NCI-H1092 (cell line): ENCODE results near the gene ZNF579.
A peak's percentile ranks its signal among the peaks of the same experiment; 100 is the strongest.
"Not testable (repeated sequence)": the region's sequence is repeated elsewhere in the genome, so short reads cannot be mapped to it uniquely, and the experiment has no call there.

Experiments used
- DNase-seq: peaks from one replicate; lab custom pipeline; 2025; lab: John Stamatoyannopoulos, UW

ZNF579 gene

DNA sequence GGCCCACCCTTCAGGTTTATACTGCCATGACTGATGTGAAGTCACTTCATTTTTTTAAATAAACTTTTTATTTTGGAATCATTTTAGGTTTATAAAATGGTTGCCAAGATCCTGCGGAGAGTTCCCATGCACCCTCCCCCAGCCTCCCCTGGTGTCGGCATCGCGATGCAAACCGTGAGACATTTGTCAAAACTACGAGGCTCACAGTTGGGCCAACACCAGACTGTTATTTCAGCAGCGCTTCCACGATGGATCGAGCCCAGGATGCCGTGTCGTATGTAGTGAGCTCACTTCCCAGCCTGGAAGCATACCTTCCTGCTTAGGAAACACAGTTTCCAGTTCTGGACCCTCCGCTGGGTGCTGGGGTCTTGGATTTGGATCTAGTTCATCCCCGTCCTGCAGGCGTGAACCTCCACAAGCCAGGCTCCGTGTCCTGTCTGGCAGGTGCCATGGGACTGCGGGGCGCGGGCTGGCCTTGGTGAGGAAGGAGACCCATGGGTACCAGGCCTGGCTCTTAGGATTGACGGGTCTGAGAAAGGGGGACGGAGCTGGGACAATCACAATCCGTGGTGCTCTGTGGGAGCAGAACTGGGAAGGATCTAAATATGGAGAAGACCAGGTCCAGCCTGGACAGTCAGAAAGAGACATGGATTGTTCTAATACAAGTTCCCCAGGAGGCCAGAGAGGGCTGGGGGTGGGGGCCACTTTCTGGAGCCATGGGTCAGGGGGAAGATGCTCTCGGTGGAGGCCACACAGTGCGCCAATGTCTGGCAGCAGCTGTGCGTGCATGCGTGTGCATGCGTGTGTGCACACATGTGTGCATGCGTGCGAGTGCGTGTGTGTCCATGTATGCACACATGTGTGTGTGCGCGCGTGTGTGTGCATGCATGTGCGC is 41.3 kb downstream of the ZNF579 start:
- DNase-seq, result no peak

DNA sequence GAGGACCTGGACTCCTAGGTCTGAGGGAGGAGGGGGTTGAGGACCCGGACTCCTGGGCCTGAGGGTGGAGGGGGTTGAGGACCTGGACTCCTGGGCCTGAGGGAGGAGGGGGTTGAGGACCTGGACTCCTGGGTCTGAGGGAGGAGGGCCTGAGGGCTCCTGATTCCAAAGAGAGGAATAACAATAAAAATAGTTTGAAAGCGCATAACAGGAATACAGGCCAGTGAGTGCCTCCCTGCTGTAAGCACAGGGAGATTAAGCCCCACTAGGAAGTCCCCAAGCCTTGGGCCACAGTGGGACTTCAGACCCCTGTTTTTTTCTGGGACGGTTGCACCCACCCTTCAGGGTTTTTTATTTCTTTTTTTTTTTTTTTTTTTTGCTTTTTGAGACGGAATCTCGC is 42.5 kb downstream of the ZNF579 start:
- DNase-seq, result no peak

DNA sequence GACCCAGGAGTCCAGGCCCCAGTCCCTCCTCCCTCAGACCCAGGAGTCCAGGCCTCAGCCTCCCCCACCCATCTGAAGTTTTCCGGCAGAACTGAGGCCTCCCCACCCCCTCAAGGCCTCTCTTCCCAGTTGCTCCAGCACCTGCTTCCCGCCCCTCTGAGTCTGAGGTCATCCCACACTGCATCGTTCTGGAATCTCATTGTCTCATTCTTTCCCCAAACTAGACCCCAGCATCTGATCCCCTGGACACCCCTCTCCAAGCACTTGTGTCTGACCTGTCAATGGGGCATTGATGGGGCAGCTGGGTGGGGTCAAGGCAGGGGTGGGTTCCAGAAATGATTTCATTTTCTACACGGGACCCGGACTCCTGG is 42.9 kb downstream of the ZNF579 start:
- DNase-seq, result no peak

DNA sequence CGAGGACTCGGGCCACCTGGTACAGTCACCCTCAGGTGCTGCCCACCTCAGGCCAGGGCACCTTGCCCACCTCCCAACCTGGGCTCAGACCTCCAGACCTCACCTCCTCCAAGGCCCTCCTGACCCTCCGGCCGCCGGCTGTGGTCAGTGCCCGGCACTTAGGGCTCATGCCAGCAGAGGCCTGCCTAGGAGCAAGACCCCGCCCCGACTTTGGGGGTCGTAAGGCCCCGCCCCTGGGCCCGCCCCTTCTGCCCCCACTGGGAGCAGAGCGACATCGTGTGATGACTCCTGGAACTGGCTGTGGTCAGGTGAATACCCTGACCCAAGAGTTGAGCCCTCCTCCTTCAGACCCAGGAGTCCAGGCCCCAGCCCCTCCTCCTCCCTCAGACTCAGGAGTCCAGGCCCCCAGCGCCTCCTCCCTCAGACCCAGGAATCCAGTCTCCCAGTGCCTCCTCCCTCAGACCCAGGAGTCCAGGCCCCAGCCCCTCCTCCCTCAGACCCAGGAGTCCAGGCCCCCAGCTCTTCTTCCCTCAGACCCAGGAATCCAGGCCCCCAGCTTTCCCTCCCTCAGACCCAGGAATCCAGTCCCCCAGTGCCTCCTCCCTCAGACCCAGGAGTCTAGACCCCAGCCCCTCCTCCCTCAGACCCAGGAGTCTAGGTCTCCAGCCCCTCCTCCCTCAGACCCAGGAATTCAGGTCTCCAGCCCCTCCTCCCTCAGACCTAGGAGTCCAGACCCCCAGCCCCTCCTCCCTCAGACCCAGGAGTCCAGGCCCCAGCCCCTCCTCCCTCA is 43.5 kb downstream of the ZNF579 start, which contains the start of gene SBK2:
SBK2 (minus strand) TSS at position 183 of the 790 bp plus-strand sequence. CDS start 839 bp downstream, outside the sequence.
- DNase-seq, result no peak

DNA sequence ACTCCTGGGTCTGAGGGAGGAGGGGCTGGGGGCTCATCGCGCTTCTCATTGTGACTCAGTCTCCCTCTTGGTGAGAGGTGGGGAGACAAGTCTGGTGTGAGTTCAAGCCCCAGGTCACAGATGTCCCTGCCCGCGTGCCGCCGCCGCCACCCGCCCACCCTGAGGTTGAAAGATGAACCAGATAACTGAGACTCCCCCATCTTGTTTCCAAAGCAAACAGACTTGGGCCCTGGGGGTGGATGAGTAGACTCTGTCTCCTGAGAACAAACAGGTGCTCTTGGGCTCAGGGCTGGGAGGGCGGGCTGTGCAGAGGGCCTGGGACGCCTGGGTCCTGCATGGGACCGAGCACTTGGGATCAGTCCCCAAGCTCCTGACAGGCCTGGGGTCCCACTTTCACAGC is 44.3 kb downstream of the ZNF579 start:
- no peak for DNase-seq

DNA sequence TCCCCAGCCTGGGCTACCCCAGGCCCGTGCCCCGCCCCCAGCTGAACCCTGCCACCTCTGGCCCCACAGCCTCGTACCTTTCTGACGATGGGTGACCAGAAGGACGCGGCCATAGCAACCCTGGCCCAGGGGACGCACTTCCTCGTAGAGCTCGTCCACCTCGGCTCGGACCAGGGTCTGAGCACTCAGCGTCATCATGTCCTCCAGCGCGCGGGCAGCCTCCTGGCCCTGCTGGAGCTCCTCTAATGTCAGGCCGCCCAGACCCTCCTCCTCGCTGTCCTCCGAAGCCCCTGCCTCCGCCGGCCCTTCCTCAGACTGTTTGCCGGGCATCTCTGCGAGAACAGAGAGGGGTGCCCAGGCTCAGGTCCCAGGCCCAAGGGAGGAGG is 44.7 kb downstream of the ZNF579 start:
- no peak for DNase-seq

DNA sequence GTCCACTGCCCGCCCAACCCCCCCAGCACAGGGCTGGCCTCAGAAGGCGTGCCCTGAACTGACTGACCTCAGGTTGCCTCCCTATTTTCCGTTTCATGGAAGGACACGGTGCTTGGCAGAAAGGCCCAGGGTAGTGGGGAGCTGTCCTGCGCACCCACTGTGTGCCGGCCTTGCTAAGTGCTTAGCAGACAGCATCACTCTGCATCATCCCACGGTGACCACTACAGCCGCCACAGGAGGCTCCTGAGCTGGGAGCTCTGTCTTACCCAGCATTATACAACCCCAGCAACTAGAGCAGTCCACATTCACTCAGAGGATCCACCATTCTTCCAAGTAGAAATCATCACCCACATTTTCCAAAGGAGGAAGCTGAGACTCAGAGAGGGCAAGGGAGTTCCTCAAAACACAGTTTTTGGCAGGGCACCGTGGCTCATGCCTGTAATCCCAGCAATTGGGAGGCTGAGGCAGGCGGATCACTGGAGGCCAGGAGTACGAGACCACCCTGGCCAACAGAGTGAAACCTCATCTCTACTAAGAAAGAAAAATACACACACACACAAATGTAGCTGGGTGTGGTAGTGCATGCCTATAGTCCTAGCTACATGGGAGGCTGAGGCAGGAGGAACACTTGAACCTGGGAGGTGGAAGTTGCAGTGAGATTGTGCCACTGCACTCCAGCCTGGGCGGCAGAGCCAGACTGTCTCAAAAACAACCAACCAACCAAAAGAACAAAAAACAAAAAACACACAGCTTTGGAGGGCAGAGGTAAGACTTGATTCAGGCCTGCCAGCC is 45.3 kb downstream of the ZNF579 start:
- DNase-seq, result no peak

DNA sequence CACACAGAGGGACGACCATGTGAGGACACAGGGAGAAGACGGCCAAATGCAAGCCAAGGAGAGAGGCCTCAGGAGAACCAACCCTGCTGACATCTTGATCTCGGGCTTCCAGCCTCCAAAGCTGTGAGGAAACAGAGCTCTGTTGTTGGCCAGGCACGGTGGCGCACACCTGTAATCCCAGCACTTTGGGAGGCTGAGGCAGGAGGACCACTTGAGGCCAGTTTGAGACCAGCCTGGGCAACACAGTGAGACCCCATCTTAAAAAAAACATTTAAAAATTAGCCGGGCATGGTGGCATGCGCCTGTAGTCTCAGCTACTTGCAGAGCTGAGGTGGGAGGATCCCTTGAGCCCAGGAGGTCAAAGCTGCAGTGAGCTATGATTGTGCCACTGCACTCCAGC is 46.4 kb downstream of the ZNF579 start:
- not testable (repeated sequence) for DNase-seq

DNA sequence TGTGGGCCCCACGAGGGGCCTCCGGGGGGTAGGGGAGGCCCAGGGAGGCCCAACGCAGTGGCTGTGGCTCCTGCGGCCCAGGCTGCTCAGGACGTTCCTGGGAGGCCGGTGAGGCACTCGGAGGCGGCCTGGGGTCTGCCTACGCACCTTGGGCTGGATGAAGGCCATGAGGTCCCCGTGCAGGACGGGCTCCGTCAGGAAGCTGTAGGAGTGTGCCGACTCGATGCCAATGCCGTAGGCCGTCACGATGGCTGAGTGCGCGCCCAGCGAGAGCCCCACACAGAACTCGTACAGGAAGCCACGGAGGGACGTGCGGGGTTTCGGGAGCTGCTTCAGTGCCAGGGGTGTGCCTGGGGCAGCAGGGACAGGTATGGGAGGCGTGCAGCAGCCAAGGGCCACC is 49.7 kb downstream of the ZNF579 start:
- no peak for DNase-seq

DNA sequence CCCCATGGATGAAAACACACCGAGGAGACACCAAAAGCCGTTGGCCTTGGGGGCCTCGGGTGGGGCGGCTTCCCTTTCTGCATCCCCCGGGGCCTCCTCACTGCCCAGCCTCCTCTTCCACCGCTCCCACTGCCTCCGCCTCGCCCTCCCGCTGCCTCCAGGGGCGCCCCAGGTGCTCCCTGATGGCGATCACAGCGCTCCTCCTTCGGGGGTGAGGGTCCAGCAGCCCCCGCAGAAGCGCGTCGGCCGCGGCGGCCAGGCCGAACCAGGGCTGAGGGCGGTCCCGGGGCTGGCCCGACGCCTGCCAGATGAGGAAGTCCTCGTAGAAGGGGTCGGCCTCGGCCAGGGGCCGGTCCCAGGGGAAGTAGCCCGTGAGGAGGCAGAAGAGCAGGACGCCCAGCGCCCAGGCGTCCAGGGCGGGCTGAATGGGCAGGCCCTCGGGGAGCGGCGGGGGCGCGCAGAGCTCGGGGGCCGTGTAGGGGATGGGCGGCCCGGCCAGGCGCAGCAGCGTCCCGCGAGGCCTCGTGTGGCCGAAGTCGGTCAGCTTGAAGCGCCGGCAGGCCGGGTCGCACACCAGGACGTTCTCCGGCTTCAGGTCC is 50.9 kb downstream of the ZNF579 start:
- DNase-seq, result no peak

DNA sequence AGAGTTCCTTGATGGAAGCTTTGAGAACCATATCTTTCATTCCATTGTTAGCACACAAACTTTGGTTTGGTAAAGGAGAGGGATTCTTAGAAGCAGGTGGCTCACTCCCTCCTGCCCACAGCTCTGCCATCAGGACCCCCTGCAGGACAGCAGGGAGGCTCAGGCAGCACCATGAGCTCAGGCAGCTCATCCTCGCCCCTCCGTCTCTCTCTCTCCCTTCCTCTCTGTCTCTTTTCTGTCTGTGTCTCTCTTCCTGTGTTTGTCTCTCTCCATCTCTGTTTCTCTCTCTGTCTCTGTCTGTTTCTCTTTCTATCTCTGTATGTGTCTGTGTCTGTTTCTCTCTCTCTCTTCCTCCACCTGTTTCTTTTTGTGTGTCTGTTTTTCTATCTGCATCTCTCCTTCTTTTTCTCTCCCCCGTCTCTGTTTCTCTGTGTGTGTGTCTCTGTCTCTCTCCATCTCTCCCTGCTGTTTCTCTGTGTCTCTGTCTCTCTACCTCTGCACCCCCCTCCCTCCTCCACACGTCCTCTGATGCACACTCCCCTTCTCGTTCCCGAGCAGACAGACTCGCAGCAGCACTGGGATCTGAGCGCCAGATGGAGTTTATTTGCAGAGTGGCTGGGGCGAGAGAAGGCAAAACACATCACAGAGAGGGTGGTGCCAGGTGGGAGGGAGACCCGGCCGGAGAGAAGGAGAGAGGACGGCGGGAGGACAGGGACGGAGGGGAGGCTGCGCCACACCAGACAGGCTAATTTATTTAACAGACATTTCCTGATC is 52.4 kb downstream of the ZNF579 start:
- peak; percentile 83 for DNase-seq

DNA sequence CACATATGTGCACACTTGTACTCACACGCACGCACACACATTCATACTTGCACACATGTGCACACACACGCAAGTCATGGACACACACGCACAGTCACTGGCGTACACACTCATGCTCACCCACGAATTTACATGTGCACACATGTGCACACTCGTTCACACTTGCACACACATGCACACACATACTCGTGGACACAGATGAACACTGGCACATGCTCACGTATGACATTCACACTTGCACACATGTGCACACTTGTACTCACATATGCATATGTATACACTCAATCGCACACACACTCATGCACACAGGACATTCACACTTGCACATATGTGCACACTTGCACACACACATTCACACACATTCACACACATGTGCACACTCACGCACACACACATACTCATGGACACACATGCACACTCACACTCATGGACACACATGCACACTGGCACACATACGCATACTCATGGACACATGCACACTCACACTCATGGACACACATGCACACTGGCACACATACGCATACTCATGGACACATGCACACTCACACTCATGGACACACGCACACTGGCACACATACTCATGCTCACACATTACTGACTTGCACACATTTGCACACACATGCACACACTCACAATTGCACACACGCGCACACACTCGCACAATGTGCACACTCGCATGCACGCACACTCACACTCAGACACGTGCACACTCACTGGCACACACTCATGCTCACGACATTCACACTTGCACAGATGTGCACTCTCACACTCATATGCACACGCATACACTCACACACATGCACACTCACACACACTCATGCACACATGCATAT is 53.2 kb downstream of the ZNF579 start:
- no peak for DNase-seq
